SK-N-SH (cell line): ENCODE results near the gene CLDN9. TPM values are rescaled to one million over a fixed set of nuclear protein-coding genes. Genes with fewer than 3 reads are reported as not detected.

ENCODE experiments used
- CTCF ChIA-PET: fragments of 300-600, 350-600 bp; formaldehyde crosslinking; extraction: SDS; loops from one replicate; lab custom pipeline; 2021; lab: Yijun Ruan, JAX
- POLR2A ChIA-PET: fragments of 350-600 bp; sonication (Branson Sonifier 250); formaldehyde crosslinking; extraction: SDS; loops from one replicate; lab custom pipeline; 2020; ENCODE audit warnings: antibody characterized with exemption, inconsistent platforms; lab: Yijun Ruan, JAX
- DNase-seq: peaks from one replicate; pipeline ENCODE4 v3.0.0; 2012
- H2AFZ ChIP-seq: fragments of 200-600 bp; sonication (generic); 2 replicates; pipeline ENCODE4 v1.8.1; 2016; ENCODE audit warnings: antibody characterized with exemption, mild to moderate bottlenecking, low read depth
- H3F3A ChIP-seq: fragments of 200-600 bp; sonication (generic); replicated peaks from 2 replicates; pipeline ENCODE3; 2016; ENCODE audit warnings: antibody characterized with exemption, mild to moderate bottlenecking; ENCODE audit not compliant: insufficient read depth
- H3K27ac ChIP-seq, 2 experiments: fragments of 200-500 bp in 1 of 2; fragments of 200-600 bp in 1 of 2; sonication (Bioruptor generic) in 1 of 2; sonication (generic), shearing (Covaris generic) in 1 of 2; 2 replicates each; pipeline versions ENCODE4 v1.5.1 to v1.6.1; 2014 to 2016; ENCODE audit warnings: low read depth in 2 of 2, inconsistent platforms in 1 of 2, low read length in 1 of 2, mild to moderate bottlenecking in 1 of 2, mixed read lengths in 1 of 2
- H3K27me3 ChIP-seq: fragments of 200-600 bp; sonication (generic), shearing (Covaris generic); 2 replicates; pipeline ENCODE4 v1.6.1; 2016; ENCODE audit warnings: mixed run types; ENCODE audit not compliant: insufficient read depth
- H3K36me3 ChIP-seq, 2 experiments: fragments of 200-500 bp in 1 of 2; fragments of 200-600 bp in 1 of 2; sonication (Bioruptor generic) in 1 of 2; sonication (generic) in 1 of 2; replicated peaks in 1 of 2; 2 replicates each; pipeline versions ENCODE3 to v1.5.1; 2014 to 2016; ENCODE audit warnings: low read length in 1 of 2, mild to moderate bottlenecking in 1 of 2; ENCODE audit not compliant: insufficient read depth in 2 of 2, control insufficient read depth in 1 of 2
- H3K4me1 ChIP-seq, 2 experiments: fragments of 200-500 bp in 1 of 2; fragments of 200-600 bp in 1 of 2; sonication (Bioruptor generic) in 1 of 2; sonication (generic), shearing (Covaris generic) in 1 of 2; 2 replicates each; pipeline versions ENCODE4 v1.5.1 to v1.6.1; 2014 to 2016; ENCODE audit warnings: low read depth in 1 of 2, low read length in 1 of 2, mixed run types in 1 of 2; ENCODE audit not compliant: insufficient read depth in 2 of 2, control insufficient read depth in 1 of 2
- H3K4me2 ChIP-seq: fragments of 200-600 bp; sonication (generic), shearing (Covaris generic); 2 replicates; pipeline ENCODE4 v1.6.1; 2017; ENCODE audit warnings: mixed run types
- H3K4me3 ChIP-seq, 2 experiments: fragments of 200-500 bp in 1 of 2; fragments of 200-600 bp in 1 of 2; sonication (Bioruptor generic) in 1 of 2; sonication (generic), shearing (Covaris generic) in 1 of 2; 2 replicates each; pipeline versions ENCODE4 v1.5.1 to v1.8.1; 2014 to 2016; ENCODE audit warnings: low read depth in 2 of 2, inconsistent platforms in 1 of 2, low read length in 1 of 2, mild to moderate bottlenecking in 1 of 2, mixed read lengths in 1 of 2, moderate library complexity in 1 of 2
- H3K79me2 ChIP-seq: fragments of 200-600 bp; sonication (generic); 2 replicates; pipeline ENCODE4 v1.8.1; 2017; ENCODE audit warnings: mild to moderate bottlenecking; ENCODE audit not compliant: insufficient read depth
- H3K9ac ChIP-seq: fragments of 200-600 bp; sonication (generic); 2 replicates; pipeline ENCODE4 v1.6.1; 2017; ENCODE audit warnings: mixed run types
- H3K9me2 ChIP-seq: fragments of 200-600 bp; sonication (generic); 2 replicates; pipeline ENCODE4 v1.6.1; 2017; ENCODE audit warnings: mixed run types
- H3K9me3 ChIP-seq: fragments of 200-600 bp; sonication (generic); 2 replicates; pipeline ENCODE4 v1.6.1; 2017; ENCODE audit warnings: mixed run types, mild to moderate bottlenecking, moderate library complexity
- H4K20me1 ChIP-seq: fragments of 200-600 bp; sonication (generic); 2 replicates; pipeline ENCODE4 v1.6.1; 2017; ENCODE audit warnings: mild to moderate bottlenecking, mixed run types; ENCODE audit not compliant: insufficient read depth
- EP300 ChIP-seq, 2 experiments: IDR thresholded peaks; 2 replicates each; pipeline versions ENCODE4 v1.4.0 to v1.6.1; 2012; ENCODE audit warnings: borderline replicate concordance in 1 of 2, low read depth in 1 of 2, low read length in 1 of 2
- FOXJ3 ChIP-seq: sonication (generic); formaldehyde crosslinking; IDR thresholded peaks from 2 replicates; pipeline ENCODE4 v1.5.1; 2020; ENCODE audit warnings: mild to moderate bottlenecking, missing genetic modification reagents
- GABPA ChIP-seq: IDR thresholded peaks from 2 replicates; pipeline ENCODE4 v1.4.0; 2012; ENCODE audit warnings: low read depth, mild to moderate bottlenecking
- RCOR1 ChIP-seq: fragments of 150-350 bp; IDR thresholded peaks from 2 replicates; pipeline ENCODE4 v1.6.1; 2017; ENCODE audit warnings: antibody characterized with exemption, low read length
- WGBS: methylation state at CpG from one replicate; pipeline ENCODE4 v1.1.6; 2017; ENCODE audit warnings: low lambda C conversion rate; 5-methylcytosine and 5-hydroxymethylcytosine counted together
- polyA plus RNA-seq, 3 experiments: library from polyadenylated mRNA; depleted of rRNA; stranded (reverse); fragments of >200 nt; gene quantifications; 2 replicates each; pipeline ENCODE4 v1.2.3, GENCODE V29; 2012
- small RNA-seq, 7 experiments: library from RNA; depleted of rRNA; stranded (forward); fragments of <200 nt; gene quantifications; one replicate each; pipeline ENCODE3, GENCODE V24; 2012

The CLDN9 gene
- polyA plus RNA-seq, 1 of the 3 experiments (the other 2 are of a cell fraction), result 0.08 TPM

GRCh38 chr16:3063625-3064386, 51.1 kb downstream of the CLDN9 start:
- Histone ChIP-seq H3K9me2 (no peaks in the 10 kb centered on the region), H3K4me1 (peaks cover 0 to 7% of the 10 kb centered on the region in 2 experiments; a peak in 1 of 4 replicates), H3K27ac (no peak overlapping the region), H3K9ac (no peak overlapping the region), H3K36me3 (no peaks in the 10 kb centered on the region), H3K4me3 (no peak overlapping the region), H3F3A (no peaks in the 10 kb centered on the region), H3K4me2 (no peak overlapping the region), H3K27me3 (no peaks in the 10 kb centered on the region), H2AFZ (no peak overlapping the region), H3K79me2 (no peaks in the 10 kb centered on the region), H3K9me3 (no peaks in the 10 kb centered on the region), H4K20me1 (no peaks in the 10 kb centered on the region)
- TF ChIP-seq FOXJ3 (CRISPR knock-in tag) (no peak), RCOR1 (no peak), GABPA (no peak), EP300 (IDR thresholded peaks at IDR 0.05; ENCODE audit: borderline replicate concordance in 1 of 2, low read depth in 1 of 2, low read length in 1 of 2) (no peak)
- 93% methylated on average over 8 of the region's 8 CpGs for WGBS
- ChIA-PET POLR2A (no interaction called here), CTCF (interaction anchor here (0.9 to 3.9 kb wide), 4 partner anchors 25 to 34 kb away, joined by 3 to 26 read pairs (median 3); no protein-coding TSS in a partner anchor)
- no peak for DNase-seq

Small RNAs within 50 kb of the gene (small RNA-seq; reads per million reads assigned to genes)
- gene LINC00514, result 0 to 8.3 (median 0) reads per million in 7 experiments

Other genes starting within 250 kb of the CLDN9 start
- gene ELOB, start 235.6 kb upstream of the CLDN9 start, polyA plus RNA-seq (2012; rRNA removed), result 327 and 329 TPM in 2 replicates
- not detected in 2 replicates for gene PRSS33, start 225.4 kb upstream of the CLDN9 start, polyA plus RNA-seq (2012; rRNA removed)
- gene PRSS41, start 214.5 kb upstream of the CLDN9 start, polyA plus RNA-seq (2012; rRNA removed), result not detected in 2 replicates
- not detected in 2 replicates for gene PRSS21, start 195.7 kb upstream of the CLDN9 start, polyA plus RNA-seq (2012; rRNA removed)
- gene ZG16B, start 182.6 kb upstream of the CLDN9 start, polyA plus RNA-seq (2012; rRNA removed), result 0.26 and 0.47 TPM in 2 replicates
- not detected in 2 replicates for gene PRSS22, start 154.8 kb upstream of the CLDN9 start, polyA plus RNA-seq (2012; rRNA removed)
- gene FLYWCH2, start 129.7 kb upstream of the CLDN9 start, polyA plus RNA-seq (2012; rRNA removed), result 56.4 and 64.8 TPM in 2 replicates
- 22.4 and 30.1 TPM in 2 replicates for gene FLYWCH1, start 101.0 kb upstream of the CLDN9 start, polyA plus RNA-seq (2012; rRNA removed)
- gene KREMEN2, start 48.6 kb upstream of the CLDN9 start, polyA plus RNA-seq (2012; rRNA removed), result 0.24 and 0.77 TPM in 2 replicates
- gene PAQR4, start 43.6 kb upstream of the CLDN9 start, polyA plus RNA-seq (2012; rRNA removed), result 8.4 and 8.8 TPM in 2 replicates
- gene PKMYT1, start 32.5 kb upstream of the CLDN9 start, polyA plus RNA-seq (2012; rRNA removed), result 5.3 and 8.5 TPM in 2 replicates
- 0.20 and 0.24 TPM in 2 replicates for gene CLDN6, start 5.3 kb downstream of the CLDN9 start, polyA plus RNA-seq (2012; rRNA removed)
- 374 and 393 TPM in 2 replicates for gene TNFRSF12A, start 7.4 kb downstream of the CLDN9 start, polyA plus RNA-seq (2012; rRNA removed)
- 34.7 and 54.9 TPM in 2 replicates for gene HCFC1R1, start 11.0 kb downstream of the CLDN9 start, polyA plus RNA-seq (2012; rRNA removed)
- gene THOC6, start 11.1 kb downstream of the CLDN9 start, polyA plus RNA-seq (2012; rRNA removed), result 35.7 and 37.7 TPM in 2 replicates
- not detected in 2 replicates for gene BICDL2, start 24.0 kb downstream of the CLDN9 start, polyA plus RNA-seq (2012; rRNA removed)
- 0.03 and 0.05 TPM in 2 replicates for gene MMP25, start 33.6 kb downstream of the CLDN9 start, polyA plus RNA-seq (2012; rRNA removed)
- gene IL32, start 52.7 kb downstream of the CLDN9 start, polyA plus RNA-seq (2012; rRNA removed), result 26.4 and 34.7 TPM in 2 replicates
- 0.05 TPM in 1 of 2 replicates, not detected in the other for gene ZSCAN10, start 86.4 kb downstream of the CLDN9 start, polyA plus RNA-seq (2012; rRNA removed)
- gene ZNF205, start 99.7 kb downstream of the CLDN9 start, polyA plus RNA-seq (2012; rRNA removed), result 7.6 and 9.7 TPM in 2 replicates
- 0.83 and 1.1 TPM in 2 replicates for gene ZNF213, start 122.1 kb downstream of the CLDN9 start, polyA plus RNA-seq (2012; rRNA removed)
- 0.54 and 0.71 TPM in 2 replicates for gene OR1F1, start 175.3 kb downstream of the CLDN9 start, polyA plus RNA-seq (2012; rRNA removed)
- gene ZNF200, start 222.2 kb downstream of the CLDN9 start, polyA plus RNA-seq (2012; rRNA removed), result 2.8 and 3.5 TPM in 2 replicates
- gene MEFV, start 243.7 kb downstream of the CLDN9 start, polyA plus RNA-seq (2012; rRNA removed), result 0.02 TPM in 1 of 2 replicates, not detected in the other